OCI-LY7 (cell line): ENCODE results near the gene BBC3.

Experiments
- EZH2phosphoT487 ChIP-seq: fragments of 200-600 bp; sonication (generic); IDR thresholded peaks from 2 replicates; pipeline ENCODE4 v1.6.1; 2018; ENCODE audit warnings: low read depth, borderline replicate concordance, mild to moderate bottlenecking, mixed run types, antibody characterized with exemption, low read length, moderate library complexity, mixed read lengths
- TF ChIP-seq, protein P1 (sequence below): fragments of 200-600 bp; sonication (generic); conservative IDR thresholded peaks from 2 replicates; pipeline ENCODE4 v1.5.1; 2014; ENCODE audit warnings: mild to moderate bottlenecking, antibody characterized with exemption, low read length, moderate library complexity, mixed read lengths

DNA sequence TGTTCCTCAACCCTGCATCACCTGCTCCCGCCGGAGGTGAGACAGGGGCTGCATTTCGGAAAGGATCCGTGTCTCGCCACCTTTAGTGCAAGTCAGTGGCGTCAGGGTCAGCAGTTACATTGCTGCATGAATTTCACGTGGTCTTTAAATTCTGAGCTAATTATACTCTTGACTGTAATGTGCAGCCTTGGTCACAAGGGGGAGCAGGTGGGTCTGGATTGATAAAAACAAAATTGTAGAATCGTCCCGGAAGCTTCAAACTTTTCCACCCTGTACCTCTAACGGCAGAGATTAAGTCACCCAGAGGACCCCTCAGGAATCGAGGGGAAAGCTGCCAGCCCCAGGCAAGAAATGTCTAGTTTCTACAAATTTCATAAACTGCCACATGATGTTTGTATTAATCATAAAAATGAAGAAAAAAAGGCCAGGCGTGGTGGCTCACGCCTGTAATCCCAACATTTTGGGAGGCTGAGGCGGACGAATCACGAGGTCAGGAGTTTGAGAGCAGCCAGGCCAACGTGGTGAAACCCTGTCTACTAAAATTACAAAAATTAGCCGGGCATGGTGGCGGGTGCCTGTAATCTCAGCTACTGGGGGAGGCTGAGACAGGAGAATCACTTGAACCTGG is 20.2 kb downstream of the BBC3 start:
- TF ChIP-seq EZH2phosphoT487: no peak
- TF ChIP-seq, protein P1, sequence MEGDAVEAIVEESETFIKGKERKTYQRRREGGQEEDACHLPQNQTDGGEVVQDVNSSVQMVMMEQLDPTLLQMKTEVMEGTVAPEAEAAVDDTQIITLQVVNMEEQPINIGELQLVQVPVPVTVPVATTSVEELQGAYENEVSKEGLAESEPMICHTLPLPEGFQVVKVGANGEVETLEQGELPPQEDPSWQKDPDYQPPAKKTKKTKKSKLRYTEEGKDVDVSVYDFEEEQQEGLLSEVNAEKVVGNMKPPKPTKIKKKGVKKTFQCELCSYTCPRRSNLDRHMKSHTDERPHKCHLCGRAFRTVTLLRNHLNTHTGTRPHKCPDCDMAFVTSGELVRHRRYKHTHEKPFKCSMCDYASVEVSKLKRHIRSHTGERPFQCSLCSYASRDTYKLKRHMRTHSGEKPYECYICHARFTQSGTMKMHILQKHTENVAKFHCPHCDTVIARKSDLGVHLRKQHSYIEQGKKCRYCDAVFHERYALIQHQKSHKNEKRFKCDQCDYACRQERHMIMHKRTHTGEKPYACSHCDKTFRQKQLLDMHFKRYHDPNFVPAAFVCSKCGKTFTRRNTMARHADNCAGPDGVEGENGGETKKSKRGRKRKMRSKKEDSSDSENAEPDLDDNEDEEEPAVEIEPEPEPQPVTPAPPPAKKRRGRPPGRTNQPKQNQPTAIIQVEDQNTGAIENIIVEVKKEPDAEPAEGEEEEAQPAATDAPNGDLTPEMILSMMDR: peak; percentile 91
